OCI-LY1 (cell line): Measurements from ENCODE around the gene CHRNA4.

ENCODE experiments used
- EZH2 ChIP-seq: fragments of 200-600 bp; sonication (generic), shearing (Covaris generic); IDR thresholded peaks from 2 replicates; pipeline ENCODE4 v1.8.0; 2017; ENCODE audit warnings: borderline replicate concordance, mixed run types, mild to moderate bottlenecking, antibody characterized with exemption, low read length, moderate library complexity, mixed read lengths
- TF ChIP-seq, protein P1 (sequence below): fragments of 200-600 bp; sonication (generic), shearing (Covaris generic); IDR thresholded peaks from 2 replicates; pipeline ENCODE4 v1.5.1; 2017; ENCODE audit warnings: mild to moderate bottlenecking, antibody characterized with exemption, low read length, moderate library complexity, mixed read lengths

DNA sequence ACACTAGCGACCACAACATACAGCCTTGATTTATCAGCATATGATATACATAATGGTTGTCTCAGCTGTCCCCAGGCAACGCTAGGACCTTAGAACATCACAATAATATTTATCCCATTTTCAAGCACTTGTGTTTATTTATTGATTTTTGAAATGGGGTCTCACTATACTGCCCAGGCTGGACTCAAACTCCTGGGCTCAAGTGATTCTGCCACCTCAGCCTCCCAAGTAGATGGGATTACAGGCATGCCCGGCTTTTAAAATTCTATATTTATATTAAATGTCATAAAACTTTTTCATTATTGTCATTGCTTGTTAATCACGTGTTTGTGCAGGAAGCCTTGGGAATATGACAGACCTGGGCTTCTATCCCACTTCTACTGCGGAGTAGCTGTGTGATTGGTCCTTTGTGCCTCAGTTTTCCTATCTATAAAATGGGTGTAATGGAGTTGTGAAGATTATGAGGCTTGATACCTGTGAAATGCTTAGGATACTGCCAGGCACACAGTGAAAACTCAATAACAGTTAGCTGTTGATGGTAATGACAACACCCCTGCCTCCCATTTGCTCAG is 58.0 kb downstream of the CHRNA4 start:
- TF ChIP-seq, protein P1, sequence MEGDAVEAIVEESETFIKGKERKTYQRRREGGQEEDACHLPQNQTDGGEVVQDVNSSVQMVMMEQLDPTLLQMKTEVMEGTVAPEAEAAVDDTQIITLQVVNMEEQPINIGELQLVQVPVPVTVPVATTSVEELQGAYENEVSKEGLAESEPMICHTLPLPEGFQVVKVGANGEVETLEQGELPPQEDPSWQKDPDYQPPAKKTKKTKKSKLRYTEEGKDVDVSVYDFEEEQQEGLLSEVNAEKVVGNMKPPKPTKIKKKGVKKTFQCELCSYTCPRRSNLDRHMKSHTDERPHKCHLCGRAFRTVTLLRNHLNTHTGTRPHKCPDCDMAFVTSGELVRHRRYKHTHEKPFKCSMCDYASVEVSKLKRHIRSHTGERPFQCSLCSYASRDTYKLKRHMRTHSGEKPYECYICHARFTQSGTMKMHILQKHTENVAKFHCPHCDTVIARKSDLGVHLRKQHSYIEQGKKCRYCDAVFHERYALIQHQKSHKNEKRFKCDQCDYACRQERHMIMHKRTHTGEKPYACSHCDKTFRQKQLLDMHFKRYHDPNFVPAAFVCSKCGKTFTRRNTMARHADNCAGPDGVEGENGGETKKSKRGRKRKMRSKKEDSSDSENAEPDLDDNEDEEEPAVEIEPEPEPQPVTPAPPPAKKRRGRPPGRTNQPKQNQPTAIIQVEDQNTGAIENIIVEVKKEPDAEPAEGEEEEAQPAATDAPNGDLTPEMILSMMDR: no peak
- no peak for TF ChIP-seq EZH2
